Epithelial cell of proximal tubule (primary cell): ENCODE results near the gene TLL1. TPM values are rescaled to one million over a fixed set of nuclear protein-coding genes. Genes with fewer than 3 reads are reported as not detected.

Experiments
- DNase-seq: peaks from one replicate; pipeline ENCODE4 v3.0.0-alpha.2; 2011; ENCODE audit warnings: low read depth
- H3K4me3 ChIP-seq: 2 replicates; pipeline ENCODE4 v1.5.1; 2011; ENCODE audit warnings: low read depth, mild to moderate bottlenecking, low read length
- CTCF ChIP-seq: conservative IDR thresholded peaks from 2 replicates; pipeline ENCODE4 v1.5.1; 2012; ENCODE audit warnings: low read depth, mild to moderate bottlenecking, low read length
- total RNA-seq: library from RNA; depleted of rRNA; stranded (reverse); fragments of >200 nt; gene quantifications from 2 replicates; pipeline ENCODE4 v1.2.3, GENCODE V29; 2015

TLL1 gene
- total RNA-seq, 1 donor from 2014 or later, result 2.6 TPM

- DNase-seq, result no peak
- no peak overlapping the region for H3K4me3 ChIP-seq
- TF ChIP-seq CTCF, result no peak
These were observed 30.4 kb upstream of the TLL1 start for GRCh38 chr4:165842684-165843083.

- no peak for DNase-seq
- H3K4me3 ChIP-seq, result no peak overlapping the region
- no peak for TF ChIP-seq CTCF
These were observed 28.9 kb upstream of the TLL1 start for GRCh38 chr4:165844161-165844560.

- no peak for TF ChIP-seq CTCF
- no peak overlapping the region for H3K4me3 ChIP-seq
- DNase-seq, result no peak
These were observed 21.8 kb upstream of the TLL1 start for GRCh38 chr4:165851256-165851655.

- no peak for DNase-seq
- no peak for TF ChIP-seq CTCF
- H3K4me3 ChIP-seq, result no peak overlapping the region
These were observed 17.8 kb upstream of the TLL1 start for GRCh38 chr4:165855191-165855590.

- no peak for DNase-seq
- H3K4me3 ChIP-seq, result no peak overlapping the region
These were observed 11.7 kb upstream of the TLL1 start for GRCh38 chr4:165861363-165861762.

GRCh38 chr4:165864271-165864670 is 8.8 kb upstream of the TLL1 start:
- no peak for DNase-seq
- peak; percentile 29 for TF ChIP-seq CTCF
- H3K4me3 ChIP-seq, result no peak overlapping the region

More at GRCh38 chr4:165861363-165861762, 11.7 kb upstream of the TLL1 start:
- TF ChIP-seq CTCF, result no peak

- no peak for TF ChIP-seq CTCF
- DNase-seq, result no peak
These were observed 6.9 kb upstream of the TLL1 start for GRCh38 chr4:165866019-165866650.

More at GRCh38 chr4:165866019-165866650, 6.9 kb upstream of the TLL1 start:
- H3K4me3 ChIP-seq, result no peak overlapping the region
